Measurements from ENCODE around the gene PELO.

The PELO gene

DNA sequence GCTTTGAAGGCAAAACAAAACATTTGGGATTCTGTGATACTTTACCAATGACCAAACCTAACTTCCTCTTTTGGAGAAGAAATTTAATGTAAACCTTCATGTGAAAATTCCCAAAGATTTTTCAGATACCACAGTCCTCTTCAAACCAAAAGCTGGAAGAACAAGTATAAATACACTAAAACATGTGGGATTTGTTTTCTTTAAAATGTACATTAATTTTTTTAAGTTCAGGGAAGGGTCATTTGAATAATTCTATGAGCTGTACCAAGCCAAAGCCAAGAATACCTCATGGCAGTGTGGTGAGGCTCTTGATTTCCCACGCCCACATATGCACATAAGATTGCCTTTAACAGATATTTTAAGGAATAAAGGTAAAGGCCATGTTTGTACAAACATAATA is 28.4 kb upstream of the PELO start:
- DNase-seq (ENCODE audit: extremely low read depth, low read depth), result no peak
- H3K4me3 ChIP-seq (replicated peaks; ENCODE audit: low read depth, low read length), result no peak overlapping the region
- TF ChIP-seq, protein P1, sequence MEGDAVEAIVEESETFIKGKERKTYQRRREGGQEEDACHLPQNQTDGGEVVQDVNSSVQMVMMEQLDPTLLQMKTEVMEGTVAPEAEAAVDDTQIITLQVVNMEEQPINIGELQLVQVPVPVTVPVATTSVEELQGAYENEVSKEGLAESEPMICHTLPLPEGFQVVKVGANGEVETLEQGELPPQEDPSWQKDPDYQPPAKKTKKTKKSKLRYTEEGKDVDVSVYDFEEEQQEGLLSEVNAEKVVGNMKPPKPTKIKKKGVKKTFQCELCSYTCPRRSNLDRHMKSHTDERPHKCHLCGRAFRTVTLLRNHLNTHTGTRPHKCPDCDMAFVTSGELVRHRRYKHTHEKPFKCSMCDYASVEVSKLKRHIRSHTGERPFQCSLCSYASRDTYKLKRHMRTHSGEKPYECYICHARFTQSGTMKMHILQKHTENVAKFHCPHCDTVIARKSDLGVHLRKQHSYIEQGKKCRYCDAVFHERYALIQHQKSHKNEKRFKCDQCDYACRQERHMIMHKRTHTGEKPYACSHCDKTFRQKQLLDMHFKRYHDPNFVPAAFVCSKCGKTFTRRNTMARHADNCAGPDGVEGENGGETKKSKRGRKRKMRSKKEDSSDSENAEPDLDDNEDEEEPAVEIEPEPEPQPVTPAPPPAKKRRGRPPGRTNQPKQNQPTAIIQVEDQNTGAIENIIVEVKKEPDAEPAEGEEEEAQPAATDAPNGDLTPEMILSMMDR (IDR thresholded peaks at IDR 0.05; ENCODE audit: low read depth, low read length, missing control alignments), result no peak

GRCh38 chr5:52760695-52761366 is 26.9 kb upstream of the PELO start:
- H3K4me3 ChIP-seq (replicated peaks; ENCODE audit: low read depth, low read length), result no peak overlapping the region
- TF ChIP-seq, protein P1 (IDR thresholded peaks at IDR 0.05; ENCODE audit: low read depth, low read length, missing control alignments), result no peak
- no peak for DNase-seq (ENCODE audit: extremely low read depth, low read depth)

DNA sequence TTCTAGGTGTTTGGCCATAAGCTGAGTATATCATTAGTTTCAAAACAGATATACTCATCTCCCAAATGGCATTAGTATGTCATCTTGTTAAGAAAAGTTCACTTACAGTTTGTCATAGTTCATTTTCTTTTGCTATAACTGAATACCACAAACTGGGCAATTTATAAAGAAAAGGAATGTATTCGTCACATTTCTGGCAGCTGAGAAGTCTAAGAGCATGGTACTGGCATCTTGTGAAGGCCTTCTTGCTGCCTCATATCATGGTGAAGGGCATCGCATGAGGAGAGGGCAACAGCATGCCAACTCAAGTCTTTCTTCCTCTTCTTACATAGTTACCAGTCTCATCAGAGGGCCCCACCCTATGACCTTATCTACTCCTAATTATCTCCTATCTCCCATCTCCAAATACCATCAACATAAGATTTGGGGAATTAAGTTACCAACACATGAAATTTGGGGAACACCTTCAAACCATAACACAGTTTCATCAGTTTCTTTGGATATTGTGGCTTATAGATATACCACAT is 20.4 kb upstream of the PELO start:
- TF ChIP-seq, protein P1 (IDR thresholded peaks at IDR 0.05; ENCODE audit: low read depth, low read length, missing control alignments), result no peak
- no peak for DNase-seq (ENCODE audit: extremely low read depth, low read depth)
- H3K4me3 ChIP-seq (replicated peaks; ENCODE audit: low read depth, low read length), result no peak overlapping the region

DNA sequence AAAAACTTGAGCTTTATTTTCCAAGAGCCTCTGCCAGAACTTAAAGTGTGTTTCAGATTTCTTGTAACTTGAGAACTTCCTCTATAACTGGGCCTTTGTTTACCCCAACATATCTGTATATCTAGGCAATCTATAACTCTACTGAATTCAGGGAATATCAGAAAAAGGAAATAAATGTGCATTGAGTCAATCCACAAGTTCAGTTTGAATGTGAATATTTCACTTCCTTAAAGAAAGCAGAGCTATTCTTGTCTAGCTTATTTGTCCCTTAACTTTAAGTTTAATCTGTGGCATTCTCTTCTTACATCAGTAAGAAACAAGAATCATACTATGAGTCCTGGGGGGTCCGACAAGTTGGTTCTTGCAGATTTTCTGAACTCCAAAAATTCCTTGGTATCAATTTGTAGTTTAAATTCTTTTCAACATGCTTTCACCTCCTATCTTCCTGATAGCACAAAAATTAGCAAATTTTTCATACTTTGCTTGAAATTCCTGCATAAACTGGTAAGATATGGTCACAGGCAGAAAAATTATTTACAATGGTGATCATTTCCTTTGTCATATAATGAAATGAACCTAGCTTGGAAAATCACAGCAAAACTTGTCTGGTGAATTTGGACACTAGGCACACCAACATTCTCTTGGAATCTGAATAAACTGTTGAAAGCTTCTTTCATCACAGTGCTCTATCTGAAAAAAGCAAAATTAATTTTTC is 19.8 kb upstream of the PELO start:
- no peak for DNase-seq (ENCODE audit: extremely low read depth, low read depth)
- H3K4me3 ChIP-seq (replicated peaks; ENCODE audit: low read depth, low read length), result no peak overlapping the region
- TF ChIP-seq, protein P1 (IDR thresholded peaks at IDR 0.05; ENCODE audit: low read depth, low read length, missing control alignments), result no peak

GRCh38 chr5:52769061-52769460 is 18.7 kb upstream of the PELO start:
- DNase-seq (ENCODE audit: extremely low read depth, low read depth), result no peak

GRCh38 chr5:52770287-52770939 is 17.3 kb upstream of the PELO start:
- no peak overlapping the region for H3K4me3 ChIP-seq (replicated peaks; ENCODE audit: low read depth, low read length)
- no peak for DNase-seq (ENCODE audit: extremely low read depth, low read depth)
- TF ChIP-seq, protein P1 (IDR thresholded peaks at IDR 0.05; ENCODE audit: low read depth, low read length, missing control alignments), result no peak

More at GRCh38 chr5:52769061-52769460, 18.7 kb upstream of the PELO start:
- no peak overlapping the region for H3K4me3 ChIP-seq (replicated peaks; ENCODE audit: low read depth, low read length)
- TF ChIP-seq, protein P1 (IDR thresholded peaks at IDR 0.05; ENCODE audit: low read depth, low read length, missing control alignments), result no peak

Measured in HFF-Myc (cell line).